ENCODE results near the gene PDZD4.

- TF ChIP-seq CTCF (IDR thresholded peaks at IDR 0.05) (no peak), POLR2AphosphoS5 (IDR thresholded peaks at IDR 0.05) (no peak), EP300 (IDR thresholded peaks at IDR 0.05) (no peak), POLR2A (IDR thresholded peaks at IDR 0.05) (no peak)
These were observed 18.0 kb upstream of the PDZD4 start for GRCh38 chrX:153848325-153848724.

All from stomach (tissue), 4 donors.